HCT116 (cell line): ENCODE data around the gene RHBDL3. TPM values are rescaled to one million over a fixed set of nuclear protein-coding genes. Genes with fewer than 3 reads are reported as not detected.

Experiments
- ATAC-seq: fragments of 200-7000 bp; cut with Tn5 transposase; 2 replicates; pipeline ENCODE4 v1.9.1; 2020; ENCODE audit warnings: mild to moderate bottlenecking, moderate library complexity
- BruUV-seq: library from RNA; stranded (reverse); fragments of 400-500 nt; replicated peaks from 2 replicates; lab custom pipeline; 2021; lab: Mats Ljungman, UMichigan
- CTCF ChIA-PET: fragments of 300-600 bp; sonication (Branson Sonifier 250); formaldehyde crosslinking; loops from one replicate; lab custom pipeline; 2021; ENCODE audit warnings: antibody characterized with exemption; lab: Charles Lee
- POLR2A ChIA-PET: fragments of 300-600, 350-600 bp; sonication (Branson Sonifier 250); formaldehyde crosslinking; loops from one replicate; lab custom pipeline; 2021; ENCODE audit warnings: antibody characterized with exemption; lab: Charles Lee
- RAD21 ChIA-PET, 2 experiments: fragments of 300-600 bp; sonication (Branson Sonifier 250); formaldehyde crosslinking; loops; one replicate each; lab custom pipeline; 2023; ENCODE audit warnings: low total read pairs in 2 of 2; ENCODE audit not compliant: uncharacterized antibody in 2 of 2, unreplicated experiment in 2 of 2, low non-redundant PET in 1 of 2; lab: Charles Lee
- DNase-seq: peaks from one replicate; pipeline ENCODE4 v3.0.0-alpha.2; 2010; ENCODE audit warnings: low read depth, low spot score
- H2AFZ ChIP-seq: fragments of 200-600 bp; shearing (Covaris generic), sonication (generic); 2 replicates; pipeline ENCODE4 v1.6.1; 2017; ENCODE audit warnings: low read depth, mixed run types, mixed read lengths, antibody characterized with exemption, low read length; ENCODE audit not compliant: poor library complexity, severe bottlenecking
- H3K27ac ChIP-seq: 2 replicates; pipeline ENCODE4 v1.5.1; 2012; ENCODE audit warnings: low read depth, low read length
- H3K27me3 ChIP-seq: fragments of 200-600 bp; sonication (generic); 2 replicates; pipeline ENCODE4 v1.6.1; 2016; ENCODE audit warnings: mixed run types, low read length, mixed read lengths; ENCODE audit not compliant: insufficient read depth
- H3K36me3 ChIP-seq, 2 experiments: fragments of 200-500 bp in 1 of 2; fragments of 200-600 bp in 1 of 2; sonication (Bioruptor generic) in 1 of 2; sonication (generic) in 1 of 2; 2 replicates each; pipeline versions ENCODE4 v1.5.1 to v1.6.1; 2014 to 2016; ENCODE audit warnings: low read length in 2 of 2, inconsistent platforms in 1 of 2, mixed read lengths in 1 of 2, mixed run types in 1 of 2; ENCODE audit not compliant: insufficient read depth in 2 of 2, control insufficient read depth in 1 of 2
- H3K4me1 ChIP-seq, 2 experiments: fragments of 200-600 bp in 1 of 2; sonication (generic) in 1 of 2; 2 replicates each; pipeline versions ENCODE4 v1.5.1 to v1.6.1; 2012 to 2017; ENCODE audit warnings: low read length in 2 of 2, inconsistent platforms in 1 of 2, mild to moderate bottlenecking in 1 of 2, mixed read lengths in 1 of 2, mixed run types in 1 of 2, moderate library complexity in 1 of 2; ENCODE audit not compliant: insufficient read depth in 2 of 2, control insufficient read depth in 1 of 2
- H3K4me2 ChIP-seq: fragments of 200-600 bp; sonication (generic); 2 replicates; pipeline ENCODE4 v1.6.1; 2017; ENCODE audit warnings: mixed run types, low read length, mixed read lengths
- H3K4me3 ChIP-seq, 2 experiments: fragments of 200-600 bp in 1 of 2; sonication (generic) in 1 of 2; replicated peaks in 1 of 2; 2 replicates each; pipeline ENCODE4 v1.5.1; 2011 to 2016; ENCODE audit warnings: low read length in 2 of 2, control low read depth in 1 of 2, low read depth in 1 of 2, mild to moderate bottlenecking in 1 of 2, mixed read lengths in 1 of 2, mixed run types in 1 of 2
- H3K79me2 ChIP-seq: fragments of 200-600 bp; sonication (generic); 2 replicates; pipeline ENCODE4 v1.6.1; 2017; ENCODE audit warnings: mild to moderate bottlenecking, mixed run types, low read length, moderate library complexity, mixed read lengths; ENCODE audit not compliant: insufficient read depth
- H3K9ac ChIP-seq: fragments of 200-600 bp; sonication (generic); 2 replicates; pipeline ENCODE4 v1.6.1; 2016; ENCODE audit warnings: low read length, mixed read lengths
- H3K9me2 ChIP-seq: fragments of 200-600 bp; sonication (generic), shearing (Covaris generic); 2 replicates; pipeline ENCODE4 v1.6.1; 2017; ENCODE audit warnings: mixed run types, mild to moderate bottlenecking, moderate library complexity; ENCODE audit not compliant: insufficient read depth
- H3K9me3 ChIP-seq, 2 experiments: fragments of 200-500 bp in 1 of 2; fragments of 200-600 bp in 1 of 2; sonication (Bioruptor generic) in 1 of 2; sonication (generic) in 1 of 2; 2 replicates each; pipeline ENCODE4 v1.6.1; 2014 to 2017; ENCODE audit warnings: low read length in 2 of 2, mixed read lengths in 2 of 2, inconsistent platforms in 1 of 2, low read depth in 1 of 2, mild to moderate bottlenecking in 1 of 2, mixed run types in 1 of 2, moderate library complexity in 1 of 2; ENCODE audit not compliant: control insufficient read depth in 1 of 2, insufficient read depth in 1 of 2
- H4K20me1 ChIP-seq: fragments of 200-600 bp; sonication (generic), shearing (Covaris generic); 2 replicates; pipeline ENCODE4 v1.6.1; 2017; ENCODE audit warnings: mixed run types, mild to moderate bottlenecking, moderate library complexity; ENCODE audit not compliant: insufficient read depth
- ATF3 ChIP-seq: IDR thresholded peaks from 2 replicates; pipeline ENCODE4 v1.6.1; 2012
- CBX3 ChIP-seq: IDR thresholded peaks from 2 replicates; pipeline ENCODE4 v1.6.1; 2012; ENCODE audit warnings: low read depth
- EGR1 ChIP-seq: IDR thresholded peaks from 2 replicates; pipeline ENCODE4 v1.6.1; 2012; ENCODE audit warnings: low read depth
- ELF1 ChIP-seq: IDR thresholded peaks from 2 replicates; pipeline ENCODE4 v1.6.1; 2012; ENCODE audit warnings: low read depth, borderline replicate concordance
- EZH2 ChIP-seq: fragments of 200-600 bp; sonication (generic); IDR thresholded peaks from 2 replicates; pipeline ENCODE4 v1.6.1; 2017; ENCODE audit warnings: antibody characterized with exemption, mixed run types
- EZH2phosphoT487 ChIP-seq: fragments of 200-600 bp; IDR thresholded peaks from 2 replicates; pipeline ENCODE4 v1.6.1; 2018; ENCODE audit warnings: antibody characterized with exemption, borderline replicate concordance
- FOSL1 ChIP-seq: IDR thresholded peaks from 2 replicates; pipeline ENCODE4 v1.6.1; 2012; ENCODE audit warnings: low read depth
- JUND ChIP-seq: IDR thresholded peaks from 2 replicates; pipeline ENCODE4 v1.6.1; 2012
- MAX ChIP-seq: IDR thresholded peaks from 2 replicates; pipeline ENCODE4 v1.6.1; 2012
- POLR2A ChIP-seq: IDR thresholded peaks from 2 replicates; pipeline ENCODE4 v1.7.0; 2011; ENCODE audit warnings: borderline replicate concordance; ENCODE audit not compliant: insufficient read depth, insufficient read length; ENCODE audit errors: extremely low read depth
- SIN3A ChIP-seq: IDR thresholded peaks from 2 replicates; pipeline ENCODE4 v1.6.1; 2012; ENCODE audit warnings: low read depth
- SP1 ChIP-seq: IDR thresholded peaks from 2 replicates; pipeline ENCODE4 v1.6.1; 2012; ENCODE audit warnings: low read depth
- SRF ChIP-seq: IDR thresholded peaks from 2 replicates; pipeline ENCODE4 v1.6.1; 2012; ENCODE audit warnings: low read depth
- TCF7L2 ChIP-seq: IDR thresholded peaks from 2 replicates; pipeline ENCODE4 v1.7.0; 2011; ENCODE audit warnings: borderline replicate concordance, inconsistent platforms; ENCODE audit not compliant: insufficient read depth, insufficient read length; ENCODE audit errors: extremely low read depth
- YY1 ChIP-seq: IDR thresholded peaks from 2 replicates; pipeline ENCODE4 v1.6.1; 2011; ENCODE audit warnings: low read length, low read depth, moderate library complexity, mild to moderate bottlenecking; ENCODE audit not compliant: insufficient replicate concordance; ENCODE audit errors: extremely low read depth
- ZBTB33 ChIP-seq: IDR thresholded peaks from 2 replicates; pipeline ENCODE4 v1.6.1; 2011; ENCODE audit warnings: mild to moderate bottlenecking, low read length, moderate library complexity; ENCODE audit not compliant: insufficient replicate concordance; ENCODE audit errors: extremely low read depth
- ZNF274 ChIP-seq: fragments of 200-500 bp; sonication (Bioruptor generic); IDR thresholded peaks from 2 replicates; pipeline ENCODE4 v1.6.1; 2014; ENCODE audit warnings: mild to moderate bottlenecking, low read depth, low read length, inconsistent platforms
- intact Hi-C: fragments of 100-400 bp; cut with micrococcal nuclease; formaldehyde crosslinking; loops from 2 replicates; pipeline ENCODE4 v1.10.0; 2022
- total RNA-seq: library from RNA; stranded (reverse); gene quantifications from one replicate; pipeline ENCODE4 v1.2.1, GENCODE V29; 2021; ENCODE audit not compliant: unreplicated experiment
- TF ChIP-seq, protein P1 (sequence below), 3 experiments: fragments of 200-600 bp in 1 of 3; sonication (generic) in 1 of 3; IDR thresholded peaks in 2 of 3; conservative IDR thresholded peaks in 1 of 3; 2 replicates each; pipeline ENCODE4 v1.5.1; 2012 to 2017; ENCODE audit warnings: low read depth in 2 of 3, low read length in 2 of 3, antibody characterized with exemption in 1 of 3, borderline replicate concordance in 1 of 3, control low read depth in 1 of 3, mild to moderate bottlenecking in 1 of 3, mixed read lengths in 1 of 3, mixed run types in 1 of 3, moderate library complexity in 1 of 3; ENCODE audit not compliant: insufficient read depth in 1 of 3

Gene RHBDL3
- total RNA-seq, 1 experiment from 2014 or later = 4.0 TPM

- POLR2A ChIA-PET = no interaction called here
- CTCF ChIA-PET = no interaction called here
- no peaks in the 10 kb centered on the region for H4K20me1 ChIP-seq
- peaks cover 9 to 23% of the 10 kb centered on the region in 2 experiments for H3K4me1 ChIP-seq
- H3K27ac ChIP-seq = no peak overlapping the region
- no peaks in the 10 kb centered on the region for H3K9me2 ChIP-seq
- no peaks in the 10 kb centered on the region for H3K27me3 ChIP-seq
- H3K4me2 ChIP-seq = no peak overlapping the region
- no peak overlapping the region for H3K4me3 ChIP-seq
- no peak for DNase-seq
- no peak for TF ChIP-seq SP1
- TF ChIP-seq ZBTB33 = no peak
- TF ChIP-seq JUND = no peak
- no peak for TF ChIP-seq MAX
- TF ChIP-seq SIN3A = no peak
- no peak for TF ChIP-seq FOSL1
- TF ChIP-seq, protein P1, sequence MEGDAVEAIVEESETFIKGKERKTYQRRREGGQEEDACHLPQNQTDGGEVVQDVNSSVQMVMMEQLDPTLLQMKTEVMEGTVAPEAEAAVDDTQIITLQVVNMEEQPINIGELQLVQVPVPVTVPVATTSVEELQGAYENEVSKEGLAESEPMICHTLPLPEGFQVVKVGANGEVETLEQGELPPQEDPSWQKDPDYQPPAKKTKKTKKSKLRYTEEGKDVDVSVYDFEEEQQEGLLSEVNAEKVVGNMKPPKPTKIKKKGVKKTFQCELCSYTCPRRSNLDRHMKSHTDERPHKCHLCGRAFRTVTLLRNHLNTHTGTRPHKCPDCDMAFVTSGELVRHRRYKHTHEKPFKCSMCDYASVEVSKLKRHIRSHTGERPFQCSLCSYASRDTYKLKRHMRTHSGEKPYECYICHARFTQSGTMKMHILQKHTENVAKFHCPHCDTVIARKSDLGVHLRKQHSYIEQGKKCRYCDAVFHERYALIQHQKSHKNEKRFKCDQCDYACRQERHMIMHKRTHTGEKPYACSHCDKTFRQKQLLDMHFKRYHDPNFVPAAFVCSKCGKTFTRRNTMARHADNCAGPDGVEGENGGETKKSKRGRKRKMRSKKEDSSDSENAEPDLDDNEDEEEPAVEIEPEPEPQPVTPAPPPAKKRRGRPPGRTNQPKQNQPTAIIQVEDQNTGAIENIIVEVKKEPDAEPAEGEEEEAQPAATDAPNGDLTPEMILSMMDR (IDR thresholded peaks at IDR 0.05 in 2 of 3, conservative IDR thresholded peaks at IDR 0.05 in 1 of 3; ENCODE audit: borderline replicate concordance in 1 of 3, insufficient read depth in 1 of 3, low read depth in 2 of 3, low read length in 2 of 3) = no peak
- TF ChIP-seq EZH2phosphoT487 = no peak
- no peak for TF ChIP-seq TCF7L2
- TF ChIP-seq ELF1 = no peak
- no peak for TF ChIP-seq EZH2
- TF ChIP-seq SRF = no peak
- no peak for TF ChIP-seq ZNF274
- TF ChIP-seq POLR2A = no peak
- no peak for TF ChIP-seq ATF3
- no peak for TF ChIP-seq EGR1
- no peak for TF ChIP-seq CBX3
- no peak for TF ChIP-seq YY1
- TF ChIP-seq, all 23 proteins: peak for 0
- Histone ChIP-seq H3K9ac (no peak overlapping the region), H3K9me3 (no peaks in the 10 kb centered on the region), H3K36me3 (no peaks in the 10 kb centered on the region), H3K79me2 (no peaks in the 10 kb centered on the region), H2AFZ (no peak overlapping the region)
- no peak for ATAC-seq
- BruUV-seq = no TSS peak
- RAD21 ChIA-PET = no interaction called here
- intact Hi-C loops = no loop called here
These were observed 13.2 kb downstream of the RHBDL3 start for GRCh38 chr17:32278815-32279214.
